HUDEP-2 (cell line): ENCODE measurements around the gene WDR45.

Experiments used
- DNase-seq, 76 experiments: peaks; one replicate each; lab custom pipeline; 2025; ENCODE audit not compliant: unreplicated experiment in 76 of 76; lab: John Stamatoyannopoulos, UW

WDR45 gene

DNA sequence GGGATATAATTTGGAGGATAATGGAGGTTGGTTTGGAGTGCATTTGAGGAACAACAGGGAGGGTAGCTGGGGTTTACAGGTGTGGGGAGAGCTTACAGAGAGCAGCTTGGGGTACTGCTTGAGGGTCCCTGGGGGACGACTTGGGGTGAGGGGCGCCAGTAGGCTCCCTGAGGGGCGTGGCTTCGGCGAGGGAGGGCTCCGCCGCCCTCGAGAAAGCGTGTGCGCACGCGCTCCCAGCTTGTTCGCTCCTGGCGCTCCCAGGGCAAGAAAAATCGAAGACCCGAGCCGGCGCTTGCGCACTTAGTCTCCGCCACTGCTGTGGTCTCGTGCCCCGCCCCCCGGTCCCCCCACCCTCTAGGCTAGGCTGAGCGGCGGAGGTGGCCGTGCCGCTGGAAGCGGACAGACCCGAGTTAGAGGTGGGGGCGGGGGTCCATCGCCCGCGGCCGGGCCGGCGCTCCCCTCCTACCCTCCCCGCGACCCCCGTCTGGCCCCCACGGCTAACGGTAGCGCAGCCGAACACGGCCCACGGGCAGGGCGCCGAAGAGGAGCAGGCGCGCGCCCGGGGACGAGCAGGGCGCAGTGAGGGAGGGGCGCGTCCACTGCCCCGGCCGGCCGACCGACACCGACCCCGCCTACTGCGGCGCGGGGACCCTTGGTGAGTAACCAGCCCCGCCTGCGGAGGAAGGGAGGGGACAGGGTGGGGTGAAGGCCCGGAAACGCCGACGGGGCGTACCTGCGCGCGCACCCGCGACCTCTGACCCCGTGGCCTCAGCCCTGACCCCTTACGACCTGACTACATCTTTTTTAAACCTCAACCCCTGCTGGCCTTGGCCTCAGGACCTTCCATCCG is 26.2 kb downstream of the WDR45 start:
- peak in 28 of 76 experiments; percentile 2 to 54 (median 24) for DNase-seq

DNA sequence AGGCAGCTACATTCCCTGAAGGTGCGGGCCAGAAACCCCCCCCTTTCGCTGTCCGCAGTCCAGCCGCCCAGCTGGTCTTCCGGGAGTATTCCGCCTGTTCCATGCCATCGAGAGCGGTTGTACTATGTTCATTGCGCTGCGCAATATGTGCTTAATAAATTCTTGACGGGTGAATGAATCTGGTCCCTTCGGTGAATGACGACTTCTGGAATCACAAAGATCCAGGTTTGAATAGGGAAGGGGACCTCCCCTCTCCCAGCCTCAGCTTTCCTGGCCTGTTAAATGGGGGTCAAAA is 35.8 kb downstream of the WDR45 start:
- DNase-seq, result no peak

DNA sequence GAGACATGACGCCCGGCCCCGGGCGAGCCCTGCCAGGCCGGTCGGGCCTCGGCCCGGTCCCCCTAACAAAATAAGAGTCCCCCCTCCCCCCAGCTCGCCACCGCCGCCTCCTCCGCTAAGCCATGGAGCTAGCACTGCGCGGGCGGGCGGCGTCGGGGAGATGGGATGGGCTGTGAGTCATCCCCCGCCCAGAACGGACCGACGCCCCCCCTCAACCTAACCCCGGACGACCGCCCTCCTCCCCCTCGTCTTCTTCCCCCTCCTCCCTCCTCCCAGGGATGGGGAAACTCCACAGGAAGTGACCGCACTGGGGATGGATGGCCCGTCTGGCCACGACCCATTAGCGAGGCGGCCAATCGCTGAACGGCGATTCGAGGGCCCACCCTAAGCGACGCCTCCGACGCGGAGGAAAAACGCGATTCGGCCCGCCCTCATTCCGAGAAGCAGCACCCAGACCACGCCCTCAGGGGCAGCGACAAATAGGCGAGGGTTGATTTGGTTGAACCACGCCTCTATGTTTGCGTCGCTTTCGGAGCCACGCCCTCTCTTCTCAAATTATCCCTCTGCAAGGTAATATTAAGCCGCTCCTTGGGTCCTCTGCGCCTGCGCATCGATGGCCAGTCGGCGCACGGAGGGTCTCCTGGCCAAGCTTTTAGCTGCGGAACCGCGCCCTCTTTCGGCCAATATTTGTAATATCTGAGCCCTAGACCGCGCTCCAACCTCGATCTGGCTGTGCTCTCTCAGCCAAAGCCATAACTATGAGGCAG is 36.3 kb downstream of the WDR45 start, which contains the start of gene TFE3:
Gene TFE3 (minus strand): TSS at position 138 of the 767 bp plus-strand sequence. CDS start 131 bp downstream, at position 7.
- DNase-seq, result peak in 75 of 76 experiments; percentile 15 to 97 (median 93)

DNA sequence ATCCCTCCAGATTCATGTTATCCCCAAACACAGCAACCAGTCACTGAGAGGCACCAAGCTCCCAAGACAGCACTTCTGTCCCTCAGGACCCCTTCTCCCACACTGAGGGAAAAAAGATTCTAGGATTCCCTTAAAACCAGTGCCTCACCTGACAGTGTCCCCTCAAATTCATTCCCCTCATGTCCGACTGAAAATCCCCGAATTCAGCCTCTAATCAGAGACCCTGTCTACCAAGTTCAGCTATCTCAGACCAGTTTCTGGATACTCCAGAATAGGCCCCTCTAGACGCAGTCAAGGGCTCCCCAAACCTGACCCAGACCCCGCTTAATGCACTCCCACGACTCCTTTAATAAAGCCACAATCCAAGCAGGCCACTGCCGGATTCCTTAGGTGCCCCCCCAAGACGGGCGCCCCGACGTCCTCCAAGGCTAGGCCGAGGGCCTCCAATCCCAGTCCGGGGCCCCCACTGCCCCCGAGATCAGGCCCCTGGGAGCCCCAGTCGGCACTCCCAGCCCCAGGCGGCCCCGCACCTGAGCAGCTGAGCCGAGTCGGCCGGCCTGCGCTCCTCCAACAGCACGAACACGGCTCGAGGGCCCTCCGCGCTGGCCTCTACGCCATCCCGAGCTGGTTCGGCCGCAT is 37.0 kb downstream of the WDR45 start:
- DNase-seq, result peak in 1 of 76 experiments; percentile 5

DNA sequence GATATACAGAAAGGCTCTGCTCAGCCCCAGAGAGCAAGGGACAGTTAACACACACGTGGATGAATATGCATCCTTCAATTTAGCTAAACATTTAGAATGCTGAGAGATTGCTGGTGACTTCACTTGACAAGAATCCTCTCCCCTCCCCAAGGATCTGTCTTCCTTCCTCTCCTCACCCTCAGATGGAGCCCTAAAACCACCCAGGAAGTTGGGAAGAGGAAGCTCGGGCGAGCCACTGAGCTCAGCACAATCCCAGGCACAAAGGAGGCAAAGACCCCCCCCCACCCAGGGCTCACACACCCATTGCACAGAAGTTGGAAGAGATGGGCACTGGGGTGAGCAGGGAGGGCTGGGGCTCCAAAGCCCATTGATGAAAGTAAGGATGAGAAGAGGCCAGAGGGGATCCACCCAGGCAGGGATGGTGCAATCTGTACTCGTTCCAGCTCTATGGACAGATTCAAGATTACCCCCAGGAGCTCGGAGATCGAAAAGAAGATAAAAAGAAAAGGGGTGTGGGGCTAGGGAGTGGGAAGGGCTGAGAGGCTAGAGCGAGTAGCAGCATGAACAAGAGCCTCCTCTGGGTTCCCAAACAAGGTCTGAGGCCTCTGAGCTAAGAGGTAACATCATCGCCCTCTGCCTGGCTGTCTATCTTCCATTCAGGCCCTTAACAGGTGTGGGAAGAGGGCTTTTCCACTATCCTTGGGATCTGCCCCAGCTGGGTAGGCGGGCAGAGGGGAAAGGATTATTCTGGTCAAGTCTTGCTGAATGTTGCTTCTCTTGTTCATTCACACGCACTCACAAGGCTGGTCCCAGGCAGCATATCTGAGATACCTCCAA is 37.7 kb downstream of the WDR45 start:
- DNase-seq, result no peak

DNA sequence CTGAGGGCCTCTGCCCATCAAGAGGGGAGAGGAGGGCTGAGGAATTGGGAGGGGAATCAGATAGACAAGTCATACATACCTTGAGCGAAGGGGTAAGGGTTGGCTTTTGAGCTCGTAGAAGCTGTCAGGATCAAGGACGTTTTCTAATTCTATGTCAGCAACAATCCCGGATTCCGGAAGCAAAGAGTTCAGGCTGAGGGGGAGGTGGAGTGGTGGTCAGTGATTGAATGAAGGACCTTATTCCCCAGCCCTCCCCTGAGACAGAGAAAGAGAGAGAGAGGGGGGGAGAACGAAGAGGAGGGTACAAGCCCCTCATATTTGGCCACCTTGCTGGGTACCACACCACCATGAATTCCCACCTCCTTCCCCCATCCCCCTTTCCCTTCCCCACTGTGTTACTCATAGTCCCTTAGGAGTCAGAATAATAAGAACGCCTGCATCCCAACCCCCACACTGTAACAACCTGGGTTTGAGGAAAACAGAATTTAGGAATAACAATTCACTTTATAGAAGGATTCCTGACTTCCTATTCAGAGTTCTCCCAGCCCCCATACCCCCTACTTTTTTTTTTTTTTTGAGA is 39.2 kb downstream of the WDR45 start:
- DNase-seq, result no peak

DNA sequence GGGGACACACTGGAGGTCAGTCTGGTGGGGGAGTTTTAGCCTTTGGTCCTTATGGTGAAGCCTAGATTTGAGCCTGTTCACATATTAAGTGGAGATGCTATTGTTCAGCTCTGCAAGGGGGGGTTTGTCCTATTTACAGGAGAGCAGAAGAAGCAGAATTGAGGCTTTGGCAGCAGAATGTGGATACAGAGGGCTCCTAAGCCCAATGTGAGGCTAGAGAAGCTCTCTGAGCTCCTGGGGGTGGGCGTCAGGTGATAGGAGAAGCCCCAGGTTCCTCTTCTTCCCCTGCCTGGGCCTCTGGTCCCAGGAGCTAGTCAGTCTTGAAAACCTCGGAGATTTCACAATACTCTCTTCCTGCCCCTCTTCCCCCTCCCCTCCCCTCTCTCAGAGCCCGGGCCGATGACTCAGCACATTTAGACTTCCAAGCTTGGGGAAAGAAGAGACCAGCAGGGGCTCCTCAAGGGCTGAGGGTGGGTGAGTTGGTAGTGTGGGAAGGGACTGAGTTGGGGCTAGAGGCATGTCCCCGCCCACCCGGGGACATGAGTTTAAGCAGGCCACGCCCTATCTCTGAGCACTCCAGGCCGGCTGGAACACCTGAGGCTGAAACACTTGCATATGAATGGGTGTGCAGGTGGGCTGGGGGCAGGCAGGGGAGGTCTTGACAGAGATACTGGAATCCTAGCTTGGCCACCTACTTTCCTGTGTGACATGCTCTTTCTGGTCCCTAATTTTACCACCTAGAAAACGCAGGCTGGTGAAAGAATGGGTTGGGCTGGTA is 39.9 kb downstream of the WDR45 start:
- peak in 47 of 76 experiments; percentile 0 to 60 (median 28) for DNase-seq

DNA sequence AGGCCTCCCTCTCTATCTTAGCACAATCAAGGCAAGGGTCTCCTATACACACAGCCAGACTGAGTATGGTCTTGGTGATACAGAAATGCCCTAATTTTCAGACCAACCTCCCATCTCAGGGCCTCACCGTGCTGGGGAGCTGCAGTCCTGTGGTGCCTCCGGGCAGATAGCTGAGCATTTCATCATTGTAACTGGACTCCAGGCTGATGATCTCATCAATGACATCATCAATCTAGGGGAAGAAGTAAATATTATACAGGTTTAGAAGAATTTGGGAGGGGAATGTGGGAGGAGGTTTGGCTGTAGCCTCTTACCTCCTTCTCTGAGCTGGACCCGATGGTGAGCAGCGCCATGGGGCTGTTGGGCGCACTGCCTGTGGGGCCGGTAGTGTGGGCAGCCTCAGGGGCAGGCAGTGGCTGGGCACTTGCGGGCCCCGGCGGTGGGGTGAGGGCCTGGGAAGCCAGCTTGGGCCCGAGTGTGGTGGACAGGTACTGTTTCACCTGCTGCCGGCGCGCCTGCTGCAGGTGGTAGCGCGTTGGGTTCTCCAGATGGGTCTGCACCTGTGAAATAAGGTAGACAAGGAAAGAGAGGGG is 41.7 kb downstream of the WDR45 start:
- DNase-seq, result no peak

DNA sequence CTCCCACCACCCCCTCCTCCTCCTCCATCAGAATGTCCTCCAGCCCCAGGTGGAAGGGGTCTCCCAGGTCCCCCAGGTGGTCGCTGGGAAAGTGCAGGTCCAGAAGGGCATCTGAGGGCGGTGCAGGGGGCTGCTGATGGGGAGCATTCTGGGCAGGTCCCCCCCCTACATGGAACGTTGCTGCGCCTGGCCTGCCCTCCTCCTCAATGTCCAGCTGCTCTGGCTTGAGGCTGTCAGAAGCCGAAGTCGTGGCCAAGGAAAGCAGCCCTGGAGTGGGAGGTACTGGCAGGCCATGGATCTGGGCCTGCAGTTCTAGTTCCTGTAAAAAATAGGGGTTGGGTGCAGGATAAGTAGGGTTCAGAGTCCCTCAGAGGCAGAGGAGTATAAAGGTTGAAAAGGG is 49.4 kb downstream of the WDR45 start:
- no peak for DNase-seq

DNA sequence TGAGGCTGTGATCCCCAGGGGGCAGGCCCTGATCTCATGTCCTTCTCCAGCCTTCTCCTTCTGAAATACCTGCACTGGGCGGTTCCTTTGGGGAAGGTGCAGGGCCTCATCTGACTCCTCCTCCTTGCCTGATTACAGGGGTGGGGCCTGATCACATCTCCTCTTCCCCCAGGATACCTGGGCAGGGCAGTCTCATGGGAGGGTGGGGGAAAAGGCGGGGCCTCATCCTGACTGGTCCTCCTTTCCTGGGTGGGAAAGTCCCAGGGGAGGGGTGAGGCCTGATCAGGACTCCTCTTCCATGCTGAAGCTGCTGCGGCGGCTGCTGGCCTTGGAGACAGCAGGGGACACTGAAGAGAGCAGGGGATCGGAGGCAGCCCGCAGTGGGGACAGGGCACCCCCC is 49.8 kb downstream of the WDR45 start:
- no peak for DNase-seq
